Suppressor macrophage treated with lipopolysaccharide for 4 hours (primary cell): ENCODE measurements around the gene SEC16A.

Experiments
- DNase-seq: peaks from one replicate; pipeline ENCODE4 v3.0.0-alpha.2; 2020

SEC16A gene

GRCh38 chr9:136399176-136400037 is 83.4 kb downstream of the SEC16A start:
- DNase-seq: peak; percentile 54

- no peak for DNase-seq
These were observed 84.6 kb downstream of the SEC16A start for GRCh38 chr9:136398286-136398685.

- no peak for DNase-seq
These were observed 85.2 kb downstream of the SEC16A start for GRCh38 chr9:136397643-136398042.

- DNase-seq: no peak
These were observed 86.7 kb downstream of the SEC16A start for GRCh38 chr9:136396219-136396515.

GRCh38 chr9:136395345-136396218 is 87.3 kb downstream of the SEC16A start:
- DNase-seq: no peak

- DNase-seq: no peak
These were observed 87.9 kb downstream of the SEC16A start for GRCh38 chr9:136395020-136395340.

GRCh38 chr9:136394312-136395019 is 88.4 kb downstream of the SEC16A start:
- DNase-seq: no peak

GRCh38 chr9:136393531-136393930 is 89.3 kb downstream of the SEC16A start:
- DNase-seq: no peak

GRCh38 chr9:136392538-136393449 is 90.0 kb downstream of the SEC16A start:
- no peak for DNase-seq

- DNase-seq: no peak
These were observed 90.9 kb downstream of the SEC16A start for GRCh38 chr9:136391737-136392537.
